Measurements from ENCODE around the gene ZNF699.

DNA sequence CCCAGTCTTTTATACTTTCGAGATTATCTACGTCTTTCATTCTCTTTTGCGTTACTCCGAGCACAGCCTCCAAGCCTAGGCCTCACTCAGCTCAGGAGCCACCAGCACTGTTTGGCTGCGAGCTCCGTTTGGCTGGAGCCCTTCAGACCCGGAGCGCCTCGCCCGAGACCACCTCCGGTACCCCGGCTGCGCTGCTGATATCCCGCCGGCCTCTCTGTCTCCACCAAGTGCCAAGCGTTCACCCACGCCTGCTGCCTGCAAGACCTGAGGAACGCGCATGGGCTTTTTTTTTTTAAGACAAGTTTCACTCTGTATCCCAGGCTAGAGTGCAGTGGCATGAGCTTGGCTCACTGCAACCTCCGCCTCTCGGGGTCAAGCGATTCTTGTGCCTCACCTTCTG is 39.0 kb upstream of the ZNF699 start:
- TF ChIP-seq, protein P1, sequence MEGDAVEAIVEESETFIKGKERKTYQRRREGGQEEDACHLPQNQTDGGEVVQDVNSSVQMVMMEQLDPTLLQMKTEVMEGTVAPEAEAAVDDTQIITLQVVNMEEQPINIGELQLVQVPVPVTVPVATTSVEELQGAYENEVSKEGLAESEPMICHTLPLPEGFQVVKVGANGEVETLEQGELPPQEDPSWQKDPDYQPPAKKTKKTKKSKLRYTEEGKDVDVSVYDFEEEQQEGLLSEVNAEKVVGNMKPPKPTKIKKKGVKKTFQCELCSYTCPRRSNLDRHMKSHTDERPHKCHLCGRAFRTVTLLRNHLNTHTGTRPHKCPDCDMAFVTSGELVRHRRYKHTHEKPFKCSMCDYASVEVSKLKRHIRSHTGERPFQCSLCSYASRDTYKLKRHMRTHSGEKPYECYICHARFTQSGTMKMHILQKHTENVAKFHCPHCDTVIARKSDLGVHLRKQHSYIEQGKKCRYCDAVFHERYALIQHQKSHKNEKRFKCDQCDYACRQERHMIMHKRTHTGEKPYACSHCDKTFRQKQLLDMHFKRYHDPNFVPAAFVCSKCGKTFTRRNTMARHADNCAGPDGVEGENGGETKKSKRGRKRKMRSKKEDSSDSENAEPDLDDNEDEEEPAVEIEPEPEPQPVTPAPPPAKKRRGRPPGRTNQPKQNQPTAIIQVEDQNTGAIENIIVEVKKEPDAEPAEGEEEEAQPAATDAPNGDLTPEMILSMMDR (IDR thresholded peaks at IDR 0.05): no peak
- no peak for TF ChIP-seq POLR2AphosphoS5 (IDR thresholded peaks at IDR 0.05)
